NCI-H748 treated with DMSO at 0.1 percent for 48 hours (cell line): ENCODE measurements around the gene KCNK7.
A peak's percentile ranks its signal among the peaks of the same experiment; 100 is the strongest.

Experiments
- DNase-seq: peaks from one replicate; lab custom pipeline; 2025; lab: John Stamatoyannopoulos, UW

The KCNK7 gene

GRCh38 chr11:65556470-65557279 lies 38.9 kb downstream of the KCNK7 start:
- no peak for DNase-seq

- no peak for DNase-seq
Observed at GRCh38 chr11:65555693-65556231, 39.8 kb downstream of the KCNK7 start.

GRCh38 chr11:65554842-65555430 lies 40.7 kb downstream of the KCNK7 start:
- DNase-seq, result no peak

GRCh38 chr11:65554057-65554818 lies 41.4 kb downstream of the KCNK7 start:
- DNase-seq, result no peak

GRCh38 chr11:65553301-65554001 lies 42.1 kb downstream of the KCNK7 start:
- DNase-seq, result no peak

- no peak for DNase-seq
Observed at GRCh38 chr11:65552388-65552951, 43.1 kb downstream of the KCNK7 start.

GRCh38 chr11:65551572-65552387 lies 43.8 kb downstream of the KCNK7 start:
- DNase-seq, result peak; percentile 40

GRCh38 chr11:65549096-65549495 lies 46.5 kb downstream of the KCNK7 start:
- DNase-seq, result no peak

GRCh38 chr11:65548395-65548794 lies 47.2 kb downstream of the KCNK7 start:
- no peak for DNase-seq

GRCh38 chr11:65547446-65548125 lies 48.0 kb downstream of the KCNK7 start:
- DNase-seq, result no peak

GRCh38 chr11:65546217-65546958 lies 49.2 kb downstream of the KCNK7 start:
- peak; percentile 79 for DNase-seq

GRCh38 chr11:65545853-65546216 lies 49.8 kb downstream of the KCNK7 start:
- DNase-seq, result no peak
